Activated CD8-positive, alpha-beta T cell treated with anti-CD3 and anti-CD28 coated beads, Interleukin-2, amount 10 ng/mL, durations not matched to agents 7 days and 5 days (primary cell): Measurements from ENCODE around the gene RC3H2. TPM values are rescaled to one million over a fixed set of nuclear protein-coding genes. Genes with fewer than 3 reads are reported as not detected.
"Not testable (repeated sequence)": the region's sequence is repeated elsewhere in the genome, so short reads cannot be mapped to it uniquely, and the experiment has no call there.

Experiments
- ATAC-seq: fragments of 150-1000 bp; cut with Tn5 transposase; one replicate; pipeline ENCODE4 v1.10.0; 2021; ENCODE audit warnings: moderate library complexity
- CTCF ChIA-PET: fragments of 350-600 bp; sonication (Branson Sonifier 250); formaldehyde crosslinking; loops from one replicate; lab custom pipeline; 2021; ENCODE audit warnings: antibody characterized with exemption; lab: Charles Lee
- POLR2A ChIA-PET: fragments of 350-600 bp; sonication (Branson Sonifier 250); formaldehyde crosslinking; loops from one replicate; lab custom pipeline; 2021; ENCODE audit warnings: antibody characterized with exemption; lab: Charles Lee
- DNase-seq: peaks from one replicate; pipeline ENCODE4 v3.0.0-alpha.2; 2020
- H3K27ac Mint-ChIP-seq: one replicate; pipeline ENCODE4 v1.8.0; 2021; ENCODE audit warnings: mild to moderate bottlenecking, mixed read lengths
- H3K27me3 Mint-ChIP-seq: one replicate; pipeline ENCODE4 v1.8.0; 2021; ENCODE audit warnings: low read depth, mixed read lengths
- H3K36me3 Mint-ChIP-seq: one replicate; pipeline ENCODE4 v1.8.0; 2021; ENCODE audit warnings: low read depth, mixed read lengths
- H3K4me1 Mint-ChIP-seq: one replicate; pipeline ENCODE4 v1.8.0; 2021; ENCODE audit warnings: low read depth, mixed read lengths
- H3K4me3 Mint-ChIP-seq: one replicate; pipeline ENCODE4 v1.8.0; 2021; ENCODE audit warnings: mild to moderate bottlenecking, mixed read lengths
- H3K9me3 Mint-ChIP-seq: one replicate; pipeline ENCODE4 v1.8.0; 2022; ENCODE audit warnings: mixed read lengths; ENCODE audit not compliant: insufficient read depth
- total RNA-seq, 2 experiments: library from RNA; stranded (reverse); gene quantifications; one replicate each; pipeline ENCODE4 v1.2.3, GENCODE V29; 2021

RC3H2 gene
- total RNA-seq, 2 experiments from 2014 or later: 40.3 to 43.6 TPM

DNA sequence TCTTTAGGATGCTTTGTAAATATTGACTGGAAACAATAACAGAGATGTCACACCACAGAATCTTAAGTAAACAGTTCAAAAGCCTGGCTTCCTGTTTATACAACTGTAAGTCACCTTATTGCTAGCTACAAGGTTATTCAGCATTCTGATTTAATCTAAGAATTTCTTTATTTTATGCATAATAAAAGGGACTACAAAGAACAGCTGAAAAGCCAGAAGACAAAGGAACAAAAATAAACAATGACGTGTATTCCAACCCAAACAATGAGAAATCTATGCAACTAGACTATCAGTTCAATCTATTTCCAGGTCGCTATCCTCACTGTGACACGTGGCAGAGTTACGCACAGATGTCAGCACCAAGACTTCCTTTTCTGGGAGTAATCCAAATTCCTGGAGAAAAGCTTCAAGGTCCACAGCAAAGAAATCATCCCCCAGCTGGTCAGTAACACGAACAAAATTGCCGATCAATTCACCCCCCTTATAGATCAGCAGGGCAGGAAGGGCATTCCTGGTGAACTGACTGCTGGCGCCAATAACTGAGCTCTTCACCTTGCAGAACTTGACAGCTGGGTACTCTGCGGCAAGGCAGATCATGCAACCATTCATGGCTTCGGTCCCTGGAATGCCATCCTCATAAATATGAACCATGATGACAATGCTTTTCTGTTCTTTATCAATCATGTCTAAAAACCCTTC, 85.2 kb downstream of the RC3H2 start:
- H3K4me1 Mint-ChIP-seq: peaks cover 38% of the 10 kb centered on the region
- H3K4me3 Mint-ChIP-seq: no peak overlapping the region
- ATAC-seq: no peak
- H3K36me3 Mint-ChIP-seq: peaks cover 53% of the 10 kb centered on the region
- DNase-seq: no peak
- ChIA-PET CTCF (interaction anchor here (1.3 to 2.1 kb wide), 3 partner anchors 8 to 355 kb away, joined by 3 to 6 read pairs (median 5); partner anchors contain the start of gene PDCL), POLR2A (interaction anchor here (0.6 to 0.9 kb wide), 2 partner anchors 9 to 122 kb away, joined by 3 read pairs; partner anchors contain the start of gene PDCL)
- H3K9me3 Mint-ChIP-seq: no peaks in the 10 kb centered on the region
- no peak overlapping the region for H3K27ac Mint-ChIP-seq
- no peaks in the 10 kb centered on the region for H3K27me3 Mint-ChIP-seq

DNA sequence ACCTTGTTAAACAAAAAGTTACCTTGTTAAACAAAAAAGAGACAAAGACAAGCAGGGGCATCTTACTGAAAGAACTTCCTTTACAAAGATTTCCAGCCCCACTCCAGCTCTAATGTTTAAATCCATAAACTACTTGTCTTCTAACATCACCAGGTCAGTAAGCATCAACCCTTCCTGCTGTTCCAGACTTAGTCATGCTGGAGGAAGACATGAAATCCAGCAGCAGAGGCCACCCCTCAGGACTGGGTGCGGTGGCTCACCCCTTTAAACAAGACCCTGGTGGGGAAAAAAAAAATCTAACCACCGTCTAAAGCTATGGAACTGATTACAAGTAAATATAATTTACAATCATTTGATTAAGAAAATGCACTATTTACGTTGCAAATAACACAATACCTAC, 85.8 kb downstream of the RC3H2 start:
- Mint-ChIP-seq H3K27ac (no peak overlapping the region), H3K36me3 (peaks cover 53% of the 10 kb centered on the region), H3K4me1 (peaks cover 37% of the 10 kb centered on the region), H3K9me3 (no peaks in the 10 kb centered on the region), H3K4me3 (no peak overlapping the region), H3K27me3 (no peaks in the 10 kb centered on the region)
- no peak for ATAC-seq
- CTCF ChIA-PET: interaction anchor here (0.9 to 2.1 kb wide), 4 partner anchors 9 to 354 kb away, joined by 3 to 6 read pairs (median 4); partner anchors contain the start of gene PDCL
- POLR2A ChIA-PET: interaction anchor here (1.3 kb wide), 1 partner anchor 9 kb away, joined by 5 read pairs; the partner anchor contains the start of gene PDCL
- no peak for DNase-seq

DNA sequence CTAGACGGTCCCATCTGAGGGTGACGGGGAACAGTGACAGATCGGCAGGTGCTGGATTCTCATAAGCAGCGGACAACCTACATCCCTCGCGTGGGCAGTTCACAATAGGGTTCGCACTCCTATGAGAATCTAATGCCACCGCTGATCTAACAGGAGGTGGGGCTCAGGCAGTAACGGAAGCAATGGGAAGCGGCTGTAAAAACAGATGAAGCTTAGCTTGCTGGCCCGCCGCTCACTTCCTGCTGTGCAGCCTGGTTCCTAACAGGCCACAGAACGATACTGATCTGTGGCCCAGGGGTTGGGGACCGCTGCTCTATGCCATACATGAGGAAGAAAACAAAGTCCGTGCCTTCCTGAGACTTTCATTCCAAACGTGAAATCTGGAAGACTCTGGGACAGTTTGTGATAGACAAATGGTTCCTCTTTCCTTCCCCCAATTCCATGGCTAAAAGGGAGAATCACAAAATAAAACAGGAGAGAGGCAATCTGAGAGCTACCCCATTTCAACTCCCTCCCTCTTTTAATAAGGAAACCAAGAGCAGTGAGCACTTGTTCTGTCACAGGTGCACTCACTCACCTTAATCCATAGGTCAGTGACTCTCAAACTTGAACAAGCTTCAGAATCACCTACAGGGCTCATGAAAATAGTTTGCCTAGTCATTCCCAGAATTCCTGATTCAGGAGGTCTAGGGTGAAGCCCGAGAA, 88.8 kb downstream of the RC3H2 start:
- Mint-ChIP-seq H3K4me1 (peaks cover 33% of the 10 kb centered on the region), H3K36me3 (peaks cover 34% of the 10 kb centered on the region), H3K9me3 (no peaks in the 10 kb centered on the region), H3K27me3 (no peaks in the 10 kb centered on the region), H3K4me3 (peak overlapping the region; percentile 59), H3K27ac (peak overlapping the region; percentile 91)
- ChIA-PET POLR2A (interaction anchor here (0.8 to 1.7 kb wide), 2 partner anchors 12 to 33 kb away, joined by 3 to 12 read pairs; partner anchors contain the start of gene PDCL), CTCF (interaction anchor here (0.9 to 2.3 kb wide), 10 partner anchors 10 to 693 kb away, joined by 3 to 14 read pairs (median 4); partner anchors contain the start of gene PDCL)
- DNase-seq: peak; percentile 69
- peak; percentile 95 for ATAC-seq

DNA sequence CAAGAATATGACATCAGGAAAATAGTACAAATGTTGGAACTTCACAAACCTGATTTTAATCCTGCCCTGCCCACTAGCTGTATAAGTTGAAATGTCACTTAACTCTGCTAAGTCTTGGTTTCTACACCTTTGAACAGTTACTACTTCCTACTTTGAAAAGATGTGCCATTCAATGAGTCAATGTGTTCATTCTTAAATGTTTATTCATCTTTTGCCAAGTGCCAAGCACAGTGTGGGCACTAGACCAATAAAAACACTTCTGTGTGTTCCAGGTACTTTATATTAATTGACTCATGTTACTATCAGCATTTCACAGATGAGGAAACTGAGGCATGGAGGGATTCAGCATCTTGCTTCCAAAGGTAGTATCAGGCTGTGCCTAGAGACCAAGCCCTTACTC, 89.6 kb downstream of the RC3H2 start:
- no peak overlapping the region for H3K27ac Mint-ChIP-seq
- peaks cover 31% of the 10 kb centered on the region for H3K36me3 Mint-ChIP-seq
- POLR2A ChIA-PET: interaction anchor here (0.8 to 1.7 kb wide), 2 partner anchors 13 to 34 kb away, joined by 3 to 12 read pairs; partner anchors contain the start of gene PDCL
- CTCF ChIA-PET: interaction anchor here (0.9 to 2.3 kb wide), 6 partner anchors 13 to 690 kb away, joined by 3 to 14 read pairs (median 4); partner anchors contain the start of gene PDCL
- H3K27me3 Mint-ChIP-seq: no peaks in the 10 kb centered on the region
- no peak for ATAC-seq
- H3K4me1 Mint-ChIP-seq: peaks cover 33% of the 10 kb centered on the region
- no peaks in the 10 kb centered on the region for H3K9me3 Mint-ChIP-seq
- DNase-seq: no peak
- peak overlapping the region; percentile 59 for H3K4me3 Mint-ChIP-seq

DNA sequence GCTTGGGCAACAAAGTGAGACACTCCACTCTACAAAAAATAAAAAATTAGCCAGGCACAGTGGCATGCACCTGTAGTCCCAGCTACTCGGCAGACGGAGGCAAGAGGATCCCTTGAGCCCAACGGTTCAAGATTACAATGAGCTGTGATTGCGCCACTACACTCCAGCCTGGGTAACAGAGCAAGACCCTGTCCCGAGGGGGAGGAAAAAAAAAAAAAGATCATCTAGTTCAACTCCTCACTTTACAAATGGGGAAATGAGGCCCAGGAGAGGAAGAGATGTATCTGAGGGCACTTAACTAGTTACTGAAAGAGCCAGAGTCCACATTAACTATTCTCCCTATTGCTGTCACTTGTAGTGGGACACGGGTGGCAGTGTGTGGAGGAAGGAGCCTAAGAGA, 90.6 kb downstream of the RC3H2 start:
- no peak overlapping the region for H3K4me3 Mint-ChIP-seq
- DNase-seq (no peak), ATAC-seq (no peak)
- no peak overlapping the region for H3K27ac Mint-ChIP-seq
- H3K27me3 Mint-ChIP-seq: no peaks in the 10 kb centered on the region
- ChIA-PET CTCF (interaction anchor here (0.7 to 2.5 kb wide), 3 partner anchors 84 to 689 kb away, joined by 3 to 6 read pairs (median 4); no protein-coding TSS in a partner anchor), POLR2A (no interaction called here)
- H3K36me3 Mint-ChIP-seq: peaks cover 22% of the 10 kb centered on the region
- H3K9me3 Mint-ChIP-seq: no peaks in the 10 kb centered on the region
- peaks cover 27% of the 10 kb centered on the region for H3K4me1 Mint-ChIP-seq

DNA sequence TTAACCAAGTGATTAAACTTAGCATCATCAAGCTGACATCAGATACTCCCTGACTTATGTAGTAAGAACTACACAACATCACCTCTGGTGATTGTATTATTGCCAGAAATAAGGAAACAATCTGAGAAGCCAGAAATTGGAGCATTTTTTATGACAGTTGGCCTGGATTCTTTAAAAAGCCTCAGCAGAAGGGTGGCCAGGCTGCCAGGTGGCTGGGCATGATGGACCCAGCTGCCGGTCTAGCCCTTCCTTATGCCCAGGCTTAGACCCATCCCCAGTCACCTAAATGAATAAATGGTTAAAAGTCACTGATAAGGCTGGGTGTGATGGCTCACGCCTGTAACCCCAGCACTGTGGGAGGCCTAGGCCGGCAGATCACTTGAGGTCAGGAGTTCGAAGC, 92.4 kb downstream of the RC3H2 start:
- H3K27me3 Mint-ChIP-seq: no peaks in the 10 kb centered on the region
- no peak overlapping the region for H3K4me3 Mint-ChIP-seq
- peaks cover 41% of the 10 kb centered on the region for H3K4me1 Mint-ChIP-seq
- peaks cover 21% of the 10 kb centered on the region for H3K36me3 Mint-ChIP-seq
- CTCF ChIA-PET: interaction anchor here (0.9 to 2.5 kb wide), 3 partner anchors 314 to 350 kb away, joined by 3 to 6 read pairs (median 4); no protein-coding TSS in a partner anchor
- ATAC-seq: no peak
- POLR2A ChIA-PET: interaction anchor here (1.3 kb wide), 1 partner anchor 349 kb away, joined by 3 read pairs; no protein-coding TSS in a partner anchor
- H3K9me3 Mint-ChIP-seq: no peaks in the 10 kb centered on the region
- DNase-seq: no peak
- H3K27ac Mint-ChIP-seq: no peak overlapping the region

DNA sequence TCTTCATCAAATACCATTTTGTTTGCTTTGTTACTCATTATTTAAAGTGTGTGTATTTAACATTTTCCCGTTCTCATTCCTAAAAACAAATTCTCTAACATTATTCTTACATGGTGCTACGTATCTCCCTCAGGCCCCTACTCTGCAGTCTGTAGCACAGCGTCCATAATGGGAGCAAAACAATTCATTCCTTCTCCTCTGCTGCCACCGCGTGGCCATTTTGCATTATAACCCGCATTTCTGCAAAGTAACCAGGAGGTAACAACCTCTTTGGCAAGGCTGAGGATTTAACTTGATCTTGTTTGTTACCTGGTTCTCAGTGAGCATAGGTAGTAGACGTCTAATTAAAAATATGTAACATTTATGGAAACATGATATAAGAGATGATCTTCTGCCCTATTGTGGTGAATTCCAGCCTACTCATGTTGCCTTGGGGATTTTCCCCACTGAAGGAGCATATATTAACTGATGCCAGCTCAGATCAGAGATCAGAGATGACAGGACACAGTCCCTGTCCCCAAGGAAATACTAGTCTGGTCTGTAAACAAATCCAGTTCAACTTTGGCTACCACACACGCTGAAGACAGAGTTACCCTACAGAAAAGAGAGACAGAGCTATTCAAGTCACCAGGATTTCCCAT, 94.7 kb downstream of the RC3H2 start:
- H3K4me3 Mint-ChIP-seq: no peak overlapping the region
- peaks cover 3% of the 10 kb centered on the region for H3K9me3 Mint-ChIP-seq
- peak; percentile 73 for ATAC-seq
- peaks cover 15% of the 10 kb centered on the region for H3K36me3 Mint-ChIP-seq
- CTCF ChIA-PET: interaction anchor here (0.7 to 5.7 kb wide), 13 partner anchors 16 to 712 kb away, joined by 3 to 102 read pairs (median 3); partner anchors contain the start of genes MRRF, RBM18 and ZBTB6
- H3K4me1 Mint-ChIP-seq: peaks cover 34% of the 10 kb centered on the region
- DNase-seq: peak; percentile 85
- no peak overlapping the region for H3K27ac Mint-ChIP-seq
- no peaks in the 10 kb centered on the region for H3K27me3 Mint-ChIP-seq
- POLR2A ChIA-PET: interaction anchor here (0.8 kb wide), 1 partner anchor 546 kb away, joined by 3 read pairs; the partner anchor contains the start of genes MRRF and RBM18

DNA sequence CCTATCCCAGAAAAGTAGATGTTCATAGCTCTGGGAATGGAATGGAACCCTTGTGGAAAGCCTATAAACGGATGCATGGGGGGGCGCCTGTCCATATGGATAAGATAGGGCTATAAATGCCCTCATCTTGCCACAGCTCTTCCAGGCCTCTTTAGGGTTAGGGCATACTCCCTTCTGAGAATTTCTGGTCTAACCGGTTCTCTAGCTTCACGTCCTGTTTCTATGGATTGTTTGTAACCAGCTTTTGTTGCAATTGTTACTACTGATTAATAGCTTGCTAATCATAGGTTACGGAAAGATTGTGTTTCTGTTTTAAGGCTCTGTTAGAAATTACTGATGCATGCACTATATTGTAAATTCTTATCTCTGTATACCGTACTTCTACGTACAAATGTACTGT, 95.9 kb downstream of the RC3H2 start:
- not testable (repeated sequence) for H3K9me3 Mint-ChIP-seq, H3K27ac Mint-ChIP-seq

DNA sequence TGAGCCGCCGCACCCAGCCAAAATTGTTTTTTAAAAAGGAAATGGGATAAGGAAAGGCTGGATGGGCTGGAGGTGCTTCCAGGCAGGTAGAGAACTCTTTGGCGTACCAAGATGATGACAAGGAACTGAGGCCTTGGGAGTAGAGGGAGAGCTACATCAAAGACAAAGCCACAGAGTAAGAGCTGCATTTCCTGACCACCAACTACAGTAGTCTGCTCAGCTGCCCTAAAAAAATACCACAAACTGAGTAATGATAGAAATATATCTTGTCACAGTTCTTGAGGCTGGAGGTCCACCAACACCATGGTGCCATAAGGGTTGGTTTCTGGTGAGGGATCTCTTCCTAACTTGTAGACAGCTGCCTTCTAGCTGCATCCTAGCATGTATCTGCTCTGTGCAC, 97.0 kb downstream of the RC3H2 start:
- peak; percentile 72 for ATAC-seq

More for the DNA sequence above, 95.9 kb downstream of the RC3H2 start:
- POLR2A ChIA-PET, ATAC-seq, H3K36me3 Mint-ChIP-seq, H3K4me3 Mint-ChIP-seq, DNase-seq, H3K27me3 Mint-ChIP-seq: not testable (repeated sequence)
- H3K4me1 Mint-ChIP-seq: peaks cover 30% of the 10 kb centered on the region
- CTCF ChIA-PET: interaction anchor here (0.8 to 5.7 kb wide), 8 partner anchors 20 to 710 kb away, joined by 3 to 102 read pairs (median 10); no protein-coding TSS in a partner anchor

DNA sequence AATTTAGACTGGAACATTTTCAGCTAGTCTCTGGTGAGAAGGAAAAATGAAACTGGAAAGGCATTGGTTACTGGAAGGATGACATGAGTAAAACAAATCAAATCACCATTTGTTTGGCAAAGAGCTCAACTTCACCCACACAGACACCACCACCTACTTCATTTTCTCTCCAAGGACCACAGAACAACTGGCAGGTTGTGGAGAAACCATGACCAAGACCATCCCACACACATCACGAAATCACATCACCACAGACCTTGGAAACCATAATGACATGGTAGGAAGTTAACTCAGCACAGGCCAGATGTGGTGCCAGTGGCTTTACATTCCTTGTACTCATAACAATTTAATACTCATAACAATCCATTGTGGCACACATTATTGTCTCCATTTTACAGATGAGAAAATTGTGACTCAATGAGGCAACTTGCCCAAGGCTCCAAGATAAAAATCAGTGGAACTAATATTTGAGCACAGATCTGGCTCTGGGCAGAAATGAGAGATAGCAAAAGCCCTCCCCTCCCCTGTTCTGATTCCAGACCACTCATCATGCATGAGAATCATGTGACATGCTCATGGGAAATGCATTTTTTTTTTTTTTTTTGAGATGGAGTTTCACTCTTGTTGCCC, 97.8 kb downstream of the RC3H2 start:
- H3K27me3 Mint-ChIP-seq: no peaks in the 10 kb centered on the region
- ChIA-PET CTCF (interaction anchor here (1.5 to 5.7 kb wide), 5 partner anchors 309 to 708 kb away, joined by 8 to 102 read pairs (median 13); no protein-coding TSS in a partner anchor), POLR2A (interaction anchor here (0.5 kb wide), 1 partner anchor 1813 kb away, joined by 3 read pairs; no protein-coding TSS in a partner anchor)
- ATAC-seq: no peak
- no peak overlapping the region for H3K27ac Mint-ChIP-seq
- peak; percentile 42 for DNase-seq
- peaks cover 3% of the 10 kb centered on the region for H3K9me3 Mint-ChIP-seq
- no peak overlapping the region for H3K4me3 Mint-ChIP-seq
- peaks cover 7% of the 10 kb centered on the region for H3K36me3 Mint-ChIP-seq
- H3K4me1 Mint-ChIP-seq: peaks cover 30% of the 10 kb centered on the region

More for the DNA sequence above, 97.0 kb downstream of the RC3H2 start:
- Mint-ChIP-seq H3K27me3 (no peaks in the 10 kb centered on the region), H3K9me3 (peaks cover 3% of the 10 kb centered on the region), H3K4me3 (no peak overlapping the region), H3K27ac (peak overlapping the region; percentile 31), H3K4me1 (peaks cover 30% of the 10 kb centered on the region), H3K36me3 (peaks cover 7% of the 10 kb centered on the region)
- ChIA-PET CTCF (interaction anchor here (0.8 to 5.7 kb wide), 8 partner anchors 235 to 709 kb away, joined by 3 to 102 read pairs (median 10); no protein-coding TSS in a partner anchor), POLR2A (interaction anchor here (0.5 to 1.1 kb wide), 2 partner anchors 21 to 1812 kb away, joined by 3 read pairs; no protein-coding TSS in a partner anchor)
- DNase-seq: peak; percentile 32
